Measurements from ENCODE around the gene IAH1. TPM values are rescaled to one million over a fixed set of nuclear protein-coding genes. Genes with fewer than 3 reads are reported as not detected.

IAH1 gene
- total RNA-seq, 2 experiments from 2014 or later: 54.8 to 57.3 TPM

DNA sequence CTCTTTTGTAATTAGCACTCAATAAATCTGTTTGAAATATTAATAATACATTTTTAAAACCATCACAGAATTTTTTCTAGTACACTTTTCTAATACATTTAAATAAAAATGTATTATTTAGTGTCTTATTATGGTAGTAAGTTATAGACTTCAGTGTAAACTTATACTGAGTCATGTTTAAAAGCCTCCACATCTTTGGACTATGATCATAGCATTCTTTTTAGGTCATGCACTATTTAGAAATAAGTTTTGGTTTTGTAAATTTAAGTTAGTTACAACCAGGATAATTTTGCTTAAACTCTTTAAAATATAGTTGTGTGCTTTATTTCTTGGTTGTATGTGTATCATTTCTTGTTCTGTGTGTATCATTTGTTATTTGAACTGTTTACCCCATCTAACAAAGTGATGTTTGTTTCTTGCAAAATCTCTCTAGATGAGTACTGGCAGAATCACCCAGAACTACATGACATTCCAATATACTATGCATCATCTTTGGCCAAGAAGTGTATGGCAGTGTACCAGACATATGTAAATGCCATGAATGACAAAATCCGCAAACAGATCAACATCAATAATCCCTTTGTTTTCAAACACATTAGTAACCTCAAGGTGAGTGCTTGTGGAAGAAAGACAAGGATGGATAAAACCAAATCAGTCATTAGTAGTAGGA is 34.2 kb upstream of the IAH1 start:
- intact Hi-C loops (cut with DNase I, micrococcal nuclease): no loop called here
- Mint-ChIP-seq H3K9me3 (no peaks in the 10 kb centered on the region), H3K27me3 (no peaks in the 10 kb centered on the region), H3K36me3 (ENCODE audit: low read depth) (peaks cover 76% of the 10 kb centered on the region), H3K4me1 (ENCODE audit: low read depth) (peaks cover 5% of the 10 kb centered on the region), H3K4me3 (no peak overlapping the region), H3K27ac (peak overlapping the region; percentile 40)
- DNase-seq: no peak
- no peak for ATAC-seq (ENCODE audit: poor library complexity)
- H3K27me3 ChIP-seq (ENCODE audit: control insufficient read depth in 1 of 2, insufficient read depth in 2 of 2, low read length in 2 of 2): no peaks in the 10 kb centered on the region
- CTCF ChIA-PET: interaction anchor here (0.6 kb wide), 1 partner anchor 30 kb away, joined by 5 read pairs; no protein-coding TSS in a partner anchor
- POLR2A ChIA-PET: no interaction called here
- no peaks in the 10 kb centered on the region for H3K9me3 ChIP-seq (ENCODE audit: control insufficient read depth in 1 of 2, insufficient read depth in 1 of 2, low read length in 2 of 2)
- TF ChIP-seq, protein P1, sequence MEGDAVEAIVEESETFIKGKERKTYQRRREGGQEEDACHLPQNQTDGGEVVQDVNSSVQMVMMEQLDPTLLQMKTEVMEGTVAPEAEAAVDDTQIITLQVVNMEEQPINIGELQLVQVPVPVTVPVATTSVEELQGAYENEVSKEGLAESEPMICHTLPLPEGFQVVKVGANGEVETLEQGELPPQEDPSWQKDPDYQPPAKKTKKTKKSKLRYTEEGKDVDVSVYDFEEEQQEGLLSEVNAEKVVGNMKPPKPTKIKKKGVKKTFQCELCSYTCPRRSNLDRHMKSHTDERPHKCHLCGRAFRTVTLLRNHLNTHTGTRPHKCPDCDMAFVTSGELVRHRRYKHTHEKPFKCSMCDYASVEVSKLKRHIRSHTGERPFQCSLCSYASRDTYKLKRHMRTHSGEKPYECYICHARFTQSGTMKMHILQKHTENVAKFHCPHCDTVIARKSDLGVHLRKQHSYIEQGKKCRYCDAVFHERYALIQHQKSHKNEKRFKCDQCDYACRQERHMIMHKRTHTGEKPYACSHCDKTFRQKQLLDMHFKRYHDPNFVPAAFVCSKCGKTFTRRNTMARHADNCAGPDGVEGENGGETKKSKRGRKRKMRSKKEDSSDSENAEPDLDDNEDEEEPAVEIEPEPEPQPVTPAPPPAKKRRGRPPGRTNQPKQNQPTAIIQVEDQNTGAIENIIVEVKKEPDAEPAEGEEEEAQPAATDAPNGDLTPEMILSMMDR (IDR thresholded peaks at IDR 0.05): no peak
- H3K4me1 ChIP-seq (ENCODE audit: insufficient read depth, low read length): no peaks in the 10 kb centered on the region
- no peak overlapping the region for H3K4me3 ChIP-seq (ENCODE audit: low read length)
- peaks cover 40% of the 10 kb centered on the region for H3K36me3 ChIP-seq (ENCODE audit: insufficient read depth, low read length)
- no peak overlapping the region for H3K27ac ChIP-seq (ENCODE audit: low read depth in 1 of 2, low read length in 2 of 2)

DNA sequence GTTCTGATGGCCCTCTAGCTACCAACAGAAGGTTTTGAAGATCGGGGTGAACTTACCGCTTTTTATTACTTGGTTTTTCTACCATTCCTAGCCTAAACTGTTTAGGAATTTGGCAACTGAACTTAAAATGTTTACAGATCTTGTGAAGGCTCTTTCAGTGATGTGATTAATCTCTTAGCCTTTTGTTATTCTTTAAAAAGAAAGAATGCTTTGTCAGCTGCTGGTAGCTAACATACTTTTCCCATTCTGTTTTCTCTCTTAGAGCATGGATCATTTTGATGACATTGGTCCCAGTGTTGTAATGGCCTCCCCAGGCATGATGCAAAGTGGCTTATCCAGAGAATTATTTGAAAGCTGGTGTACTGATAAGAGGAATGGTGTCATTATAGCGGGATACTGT is 32.8 kb upstream of the IAH1 start:
- CTCF ChIA-PET: no interaction called here

DNA sequence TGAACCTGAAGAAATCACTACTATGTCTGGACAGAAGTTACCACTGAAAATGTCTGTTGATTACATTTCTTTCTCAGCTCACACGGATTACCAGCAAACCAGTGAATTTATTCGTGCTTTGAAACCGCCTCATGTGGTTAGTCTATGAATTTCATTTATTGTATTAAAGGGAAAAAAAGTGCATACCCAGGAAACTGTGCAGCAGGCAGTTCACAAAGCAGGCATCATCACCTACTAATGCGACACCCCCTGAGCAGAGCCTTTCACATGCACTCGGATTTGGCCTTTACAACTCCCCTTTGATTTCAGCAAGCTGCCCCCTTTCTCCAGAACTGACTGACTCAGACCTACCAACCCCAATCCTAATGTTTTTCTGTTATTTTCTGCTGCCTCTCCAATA is 30.8 kb upstream of the IAH1 start:
- H3K27me3 Mint-ChIP-seq: no peaks in the 10 kb centered on the region
- intact Hi-C loops (cut with DNase I, micrococcal nuclease): no loop called here
- H3K27ac ChIP-seq (ENCODE audit: low read depth in 1 of 2, low read length in 2 of 2): no peak overlapping the region
- peaks cover 70% of the 10 kb centered on the region for H3K36me3 Mint-ChIP-seq (ENCODE audit: low read depth)
- peaks cover 9% of the 10 kb centered on the region for H3K4me1 Mint-ChIP-seq (ENCODE audit: low read depth)
- ChIA-PET CTCF (no interaction called here), POLR2A (no interaction called here)
- no peaks in the 10 kb centered on the region for H3K9me3 Mint-ChIP-seq
- H3K27ac Mint-ChIP-seq: no peak overlapping the region
- H3K4me1 ChIP-seq (ENCODE audit: insufficient read depth, low read length): no peaks in the 10 kb centered on the region
- no peaks in the 10 kb centered on the region for H3K9me3 ChIP-seq (ENCODE audit: control insufficient read depth in 1 of 2, insufficient read depth in 1 of 2, low read length in 2 of 2)
- no peak overlapping the region for H3K4me3 ChIP-seq (ENCODE audit: low read length)
- peaks cover 49% of the 10 kb centered on the region for H3K36me3 ChIP-seq (ENCODE audit: insufficient read depth, low read length)
- H3K27me3 ChIP-seq (ENCODE audit: control insufficient read depth in 1 of 2, insufficient read depth in 2 of 2, low read length in 2 of 2): no peaks in the 10 kb centered on the region
- ATAC-seq (ENCODE audit: poor library complexity) (no peak), DNase-seq (no peak)
- TF ChIP-seq, protein P1 (IDR thresholded peaks at IDR 0.05): no peak
- no peak overlapping the region for H3K4me3 Mint-ChIP-seq

More for the DNA sequence above, 32.8 kb upstream of the IAH1 start:
- no peak for ATAC-seq (ENCODE audit: poor library complexity)
- no peaks in the 10 kb centered on the region for H3K27me3 ChIP-seq (ENCODE audit: control insufficient read depth in 1 of 2, insufficient read depth in 2 of 2, low read length in 2 of 2)
- Mint-ChIP-seq H3K4me3 (no peak overlapping the region), H3K4me1 (ENCODE audit: low read depth) (peaks cover 9% of the 10 kb centered on the region), H3K27me3 (no peaks in the 10 kb centered on the region), H3K9me3 (no peaks in the 10 kb centered on the region), H3K36me3 (ENCODE audit: low read depth) (peaks cover 77% of the 10 kb centered on the region), H3K27ac (no peak overlapping the region)
- H3K36me3 ChIP-seq (ENCODE audit: insufficient read depth, low read length): peaks cover 43% of the 10 kb centered on the region
- H3K27ac ChIP-seq (ENCODE audit: low read depth in 1 of 2, low read length in 2 of 2): no peak overlapping the region
- POLR2A ChIA-PET: no interaction called here
- H3K4me3 ChIP-seq (ENCODE audit: low read length): no peak overlapping the region
- H3K9me3 ChIP-seq (ENCODE audit: control insufficient read depth in 1 of 2, insufficient read depth in 1 of 2, low read length in 2 of 2): no peaks in the 10 kb centered on the region
- DNase-seq: no peak
- H3K4me1 ChIP-seq (ENCODE audit: insufficient read depth, low read length): no peaks in the 10 kb centered on the region
- TF ChIP-seq, protein P1 (IDR thresholded peaks at IDR 0.05): no peak
- intact Hi-C loops (cut with DNase I, micrococcal nuclease): no loop called here
